MCF 10A (cell line): ENCODE measurements around the gene C4BPA. TPM values are rescaled to one million over a fixed set of nuclear protein-coding genes. Genes with fewer than 3 reads are reported as not detected.

Experiments used
- BruUV-seq: library from RNA; stranded (reverse); fragments of 400-500 nt; replicated peaks from 2 replicates; lab custom pipeline; 2021; lab: Mats Ljungman, UMichigan
- CTCF ChIA-PET: fragments of 300-600 bp; sonication (Branson Sonifier 250); formaldehyde crosslinking; extraction: SDS; loops from one replicate; lab custom pipeline; 2021; ENCODE audit warnings: antibody characterized with exemption, inconsistent platforms; lab: Yijun Ruan, JAX
- POLR2A ChIA-PET: fragments of 300-600, 350-650 bp; sonication (Branson Sonifier 250); formaldehyde crosslinking; extraction: SDS; loops from one replicate; lab custom pipeline; 2020; ENCODE audit warnings: antibody characterized with exemption, inconsistent platforms; lab: Yijun Ruan, JAX
- DNase-seq: peaks from one replicate; pipeline ENCODE4 v3.0.0-alpha.2; 2018; ENCODE audit not compliant: unreplicated experiment
- H3K27ac Mint-ChIP-seq: one replicate; pipeline ENCODE4 v1.8.0; 2022; ENCODE audit warnings: mild to moderate bottlenecking, low read depth, mixed read lengths; ENCODE audit not compliant: unreplicated experiment
- H3K27me3 Mint-ChIP-seq: one replicate; pipeline ENCODE4 v1.8.0; 2022; ENCODE audit warnings: mixed read lengths; ENCODE audit not compliant: insufficient read depth, unreplicated experiment
- H3K36me3 Mint-ChIP-seq: one replicate; pipeline ENCODE4 v1.8.0; 2022; ENCODE audit warnings: mild to moderate bottlenecking, moderate library complexity, mixed read lengths; ENCODE audit not compliant: insufficient read depth, unreplicated experiment
- H3K4me1 Mint-ChIP-seq: one replicate; pipeline ENCODE4 v1.8.0; 2022; ENCODE audit warnings: mixed read lengths; ENCODE audit not compliant: insufficient read depth, unreplicated experiment
- H3K4me3 Mint-ChIP-seq: one replicate; pipeline ENCODE4 v1.8.0; 2022; ENCODE audit warnings: mild to moderate bottlenecking, moderate library complexity, mixed read lengths; ENCODE audit not compliant: unreplicated experiment
- H3K9me3 Mint-ChIP-seq: one replicate; pipeline ENCODE4 v1.8.0; 2022; ENCODE audit warnings: mixed read lengths; ENCODE audit not compliant: unreplicated experiment
- CTCF ChIP-seq: fragments of 200-600 bp; IDR thresholded peaks from one replicate; pipeline ENCODE4 v1.8.0; 2022; ENCODE audit warnings: antibody characterized with exemption, mild to moderate bottlenecking; ENCODE audit not compliant: unreplicated experiment
- intact Hi-C: fragments of 100-400 bp; cut with micrococcal nuclease; formaldehyde crosslinking; loops from 2 replicates; pipeline ENCODE4 v1.14.1; 2022
- total RNA-seq: library from RNA; stranded (reverse); gene quantifications from 2 replicates; pipeline ENCODE4 v1.2.3, GENCODE V29; 2022

Gene C4BPA
- total RNA-seq, 1 experiment from 2014 or later: not detected

- ChIA-PET POLR2A (interaction anchor here (0.6 kb wide), 1 partner anchor 1954 kb away, joined by 3 read pairs; no protein-coding TSS in a partner anchor), CTCF (no interaction called here)
- no peak for DNase-seq
- H3K36me3 Mint-ChIP-seq: no peaks in the 10 kb centered on the region
- H3K4me1 Mint-ChIP-seq: no peaks in the 10 kb centered on the region
- no peak for TF ChIP-seq CTCF
- H3K9me3 Mint-ChIP-seq: no peaks in the 10 kb centered on the region
- H3K4me3 Mint-ChIP-seq: no peak overlapping the region
- intact Hi-C loops: no loop called here
- BruUV-seq: no TSS peak
- no peaks in the 10 kb centered on the region for H3K27me3 Mint-ChIP-seq
- H3K27ac Mint-ChIP-seq: no peak overlapping the region
These were observed 60.1 kb downstream of the C4BPA start for GRCh38 chr1:207164086-207164485.

GRCh38 chr1:207172321-207172720, 68.3 kb downstream of the C4BPA start:
- TF ChIP-seq CTCF: no peak
- H3K4me3 Mint-ChIP-seq: no peak overlapping the region
- BruUV-seq: no TSS peak
- H3K9me3 Mint-ChIP-seq: no peaks in the 10 kb centered on the region
- no peaks in the 10 kb centered on the region for H3K27me3 Mint-ChIP-seq
- H3K36me3 Mint-ChIP-seq: no peaks in the 10 kb centered on the region
- intact Hi-C loops: no loop called here
- DNase-seq: no peak
- CTCF ChIA-PET: interaction anchor here (0.8 kb wide), 1 partner anchor 150 kb away, joined by 3 read pairs; the partner anchor contains the start of gene CD55
- POLR2A ChIA-PET: no interaction called here
- H3K27ac Mint-ChIP-seq: no peak overlapping the region
- no peaks in the 10 kb centered on the region for H3K4me1 Mint-ChIP-seq

- POLR2A ChIA-PET: no interaction called here
- H3K9me3 Mint-ChIP-seq: no peaks in the 10 kb centered on the region
- intact Hi-C loops: no loop called here
- H3K27me3 Mint-ChIP-seq: no peaks in the 10 kb centered on the region
- H3K36me3 Mint-ChIP-seq: no peaks in the 10 kb centered on the region
- no peak for DNase-seq
- BruUV-seq: no TSS peak
- no peak for TF ChIP-seq CTCF
- CTCF ChIA-PET: interaction anchor here (0.8 kb wide), 1 partner anchor 149 kb away, joined by 3 read pairs; the partner anchor contains the start of gene CD55
- H3K4me3 Mint-ChIP-seq: no peak overlapping the region
- H3K4me1 Mint-ChIP-seq: no peaks in the 10 kb centered on the region
- no peak overlapping the region for H3K27ac Mint-ChIP-seq
These were observed 68.9 kb downstream of the C4BPA start for GRCh38 chr1:207172885-207173284.

GRCh38 chr1:207173396-207173795, 69.4 kb downstream of the C4BPA start:
- no peak for DNase-seq
- Mint-ChIP-seq H3K9me3 (no peaks in the 10 kb centered on the region), H3K4me3 (no peak overlapping the region), H3K4me1 (no peaks in the 10 kb centered on the region), H3K27ac (no peak overlapping the region), H3K36me3 (no peaks in the 10 kb centered on the region), H3K27me3 (no peaks in the 10 kb centered on the region)
- intact Hi-C loops: no loop called here
- POLR2A ChIA-PET: no interaction called here
- CTCF ChIA-PET: no interaction called here
- no TSS peak for BruUV-seq
- TF ChIP-seq CTCF: no peak
